Pancreas (tissue), 10 donors: Measurements from ENCODE around the gene PLCB2. TPM values are rescaled to one million over a fixed set of nuclear protein-coding genes. Genes with fewer than 3 reads are reported as not detected.
A peak's percentile ranks its signal among the peaks of the same experiment; 100 is the strongest.

Source experiments
- ATAC-seq, 4 donors: fragments of 200-7000 bp; cut with Tn5 transposase; one replicate each; pipeline versions ENCODE4 v1.8.0 to v1.9.1; 2020; ENCODE audit warnings: mild to moderate bottlenecking in 4 of 4, moderate library complexity in 4 of 4
- DNase-seq, 6 donors: peaks; one replicate each; pipeline ENCODE4 v3.0.0-alpha.2; 2020
- FAIRE-seq: peaks from 2 replicates; lab custom pipeline; 2012; peaks lifted over from hg19 to GRCh38; lab: Jason Lieb, UNC
- H3K27ac ChIP-seq, 4 donors: fragments of 200-600 bp; sonication (generic); 1 replicate in 3 of 4; 2 replicates in 1 of 4; pipeline versions ENCODE4 v1.5.0 to v1.8.0; 2020
- H3K27me3 ChIP-seq, 4 donors: fragments of 200-600 bp; one replicate each; pipeline ENCODE4 v1.8.0; 2021
- H3K36me3 ChIP-seq, 3 donors: fragments of 200-600 bp; sonication (generic) in 1 of 3; one replicate each; pipeline versions ENCODE4 v1.5.0 to v1.8.0; 2020 to 2021
- H3K4me1 ChIP-seq, 3 donors: fragments of 200-600 bp; one replicate each; pipeline ENCODE4 v1.8.0; 2021
- H3K4me3 ChIP-seq, 4 donors: fragments of 200-600 bp; sonication (generic) in 2 of 4; one replicate each; pipeline versions ENCODE4 v1.5.0 to v1.8.0; 2020 to 2021
- H3K9me3 ChIP-seq, 4 donors: fragments of 200-600 bp; one replicate each; pipeline ENCODE4 v1.8.0; 2021
- WGBS, 2 donors: extraction: QIAGEN DNeasy Blood & Tissue Kit; methylation state at CpG; one replicate each; pipeline ENCODE4 v1.1.7; 2013; 5-methylcytosine and 5-hydroxymethylcytosine counted together
- intact Hi-C, 3 donors: fragments of 100-400 bp; cut with DNase I; formaldehyde crosslinking; loops; one replicate each; pipeline versions ENCODE4 v1.11.1 to v1.14.2; 2022
- polyA plus RNA-seq, 2 donors: library from polyadenylated mRNA; stranded (reverse); fragments of 200-250 nt; gene quantifications; one replicate each; pipeline ENCODE4 v1.2.3, GENCODE V29; 2013
- total RNA-seq, 6 donors: library from RNA; stranded (reverse); fragmentation: NEBNext Ultra II Directional in 4 of 6; extraction: Animal tissue kit (Norgen Biotek cat#: 25700) in 4 of 6; gene quantifications; one replicate each; pipeline versions ENCODE4 v1.2.1 to v1.2.4, GENCODE V29; 2021 to 2023
- TF ChIP-seq, protein P1 (sequence below), 4 donors: fragments of 200-600 bp; sonication (generic) in 3 of 4; IDR thresholded peaks; one replicate each; pipeline versions ENCODE4 v1.5.0 to v1.8.0; 2021; ENCODE audit warnings: antibody characterized with exemption in 4 of 4
- donor health status: healthy with polysubstance abuse.
- donor health status: DM: no; HTN: no; CAD: no; lungs with moderate emphysema.
- donor health status: DM: no; HTN: no; CAD: no.
- donor health status: control.
- donor health status: control.
- donor health status: Bipolar disorder and iron deficiency.
- donor health status: DM: yes; HTN: yes; CAD: no.
- donor health status: DM: no; HTN: no; CAD: no.
- donor health status: DM: no; HTN: no; CAD: no.
- donor health status: DM: yes; HTN: yes; CAD: no.

PLCB2 gene
- total and polyA plus RNA-seq, 8 donors, result 0.94 to 23.5 (median 5.7) TPM

DNA sequence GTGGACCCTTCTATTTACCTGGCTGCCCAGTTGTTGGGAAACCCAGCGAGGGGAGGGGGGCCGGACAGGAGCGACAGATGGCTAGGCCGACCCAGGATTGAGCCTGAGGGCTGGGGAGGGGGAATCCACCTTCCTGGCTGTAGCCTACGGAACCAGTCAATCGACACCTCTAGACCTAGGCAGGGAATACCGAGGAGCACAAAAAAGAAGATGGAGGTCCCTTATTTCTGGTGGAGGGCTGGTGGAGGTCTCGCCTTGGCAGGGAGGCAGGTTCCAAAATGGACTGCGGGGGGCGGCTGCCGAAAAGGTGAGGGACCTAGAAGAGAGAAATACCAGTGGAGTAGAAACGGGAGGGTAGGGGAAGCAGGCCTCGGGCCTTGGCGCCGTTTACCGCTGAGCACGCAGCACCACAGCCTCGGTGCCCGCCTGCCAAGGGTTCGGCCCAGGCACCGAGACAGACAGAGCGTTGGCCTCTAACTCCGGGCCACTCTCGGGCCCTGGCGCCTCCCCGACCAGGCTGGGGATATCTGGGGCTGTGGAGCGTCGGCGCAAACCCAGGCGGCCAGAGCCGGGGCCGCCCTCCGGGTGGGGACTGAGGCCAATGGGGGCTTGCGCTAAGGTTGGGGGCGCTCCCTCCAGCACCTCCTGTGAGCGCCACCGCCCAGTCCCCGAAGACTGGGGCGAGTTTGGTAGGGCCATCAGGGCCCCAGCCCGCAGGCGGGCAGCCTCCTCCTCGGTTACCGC is 26.5 kb downstream of the PLCB2 start:
- no peak for FAIRE-seq
- no peak overlapping the region for H3K27ac ChIP-seq
- no peaks in the 10 kb centered on the region for H3K36me3 ChIP-seq
- peak overlapping the region in 1 of 4 donors; percentile 52 for H3K4me3 ChIP-seq
- peaks cover 0 to 5% (median 2%) of the 10 kb centered on the region in 4 donors for H3K27me3 ChIP-seq
- H3K9me3 ChIP-seq, result no peaks in the 10 kb centered on the region
- 67 to 72% methylated on average over 36 to 43 of the region's 43 CpGs for WGBS, 2 donors
- H3K4me1 ChIP-seq, result peaks cover 0 to 11% (median 6%) of the 10 kb centered on the region in 3 donors
- no peak for ATAC-seq
- TF ChIP-seq, protein P1, sequence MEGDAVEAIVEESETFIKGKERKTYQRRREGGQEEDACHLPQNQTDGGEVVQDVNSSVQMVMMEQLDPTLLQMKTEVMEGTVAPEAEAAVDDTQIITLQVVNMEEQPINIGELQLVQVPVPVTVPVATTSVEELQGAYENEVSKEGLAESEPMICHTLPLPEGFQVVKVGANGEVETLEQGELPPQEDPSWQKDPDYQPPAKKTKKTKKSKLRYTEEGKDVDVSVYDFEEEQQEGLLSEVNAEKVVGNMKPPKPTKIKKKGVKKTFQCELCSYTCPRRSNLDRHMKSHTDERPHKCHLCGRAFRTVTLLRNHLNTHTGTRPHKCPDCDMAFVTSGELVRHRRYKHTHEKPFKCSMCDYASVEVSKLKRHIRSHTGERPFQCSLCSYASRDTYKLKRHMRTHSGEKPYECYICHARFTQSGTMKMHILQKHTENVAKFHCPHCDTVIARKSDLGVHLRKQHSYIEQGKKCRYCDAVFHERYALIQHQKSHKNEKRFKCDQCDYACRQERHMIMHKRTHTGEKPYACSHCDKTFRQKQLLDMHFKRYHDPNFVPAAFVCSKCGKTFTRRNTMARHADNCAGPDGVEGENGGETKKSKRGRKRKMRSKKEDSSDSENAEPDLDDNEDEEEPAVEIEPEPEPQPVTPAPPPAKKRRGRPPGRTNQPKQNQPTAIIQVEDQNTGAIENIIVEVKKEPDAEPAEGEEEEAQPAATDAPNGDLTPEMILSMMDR (IDR thresholded peaks at IDR 0.05), result no peak
- peak in 1 of 6 donors; percentile 24 for DNase-seq
- intact Hi-C loops, result loop anchor here in 2 of 3 donors (5.0 to 10.0 kb wide), 3 partner anchors 56 to 144 kb away; partner anchors contain the start of gene CCDC9B (in 1 of the 2)

DNA sequence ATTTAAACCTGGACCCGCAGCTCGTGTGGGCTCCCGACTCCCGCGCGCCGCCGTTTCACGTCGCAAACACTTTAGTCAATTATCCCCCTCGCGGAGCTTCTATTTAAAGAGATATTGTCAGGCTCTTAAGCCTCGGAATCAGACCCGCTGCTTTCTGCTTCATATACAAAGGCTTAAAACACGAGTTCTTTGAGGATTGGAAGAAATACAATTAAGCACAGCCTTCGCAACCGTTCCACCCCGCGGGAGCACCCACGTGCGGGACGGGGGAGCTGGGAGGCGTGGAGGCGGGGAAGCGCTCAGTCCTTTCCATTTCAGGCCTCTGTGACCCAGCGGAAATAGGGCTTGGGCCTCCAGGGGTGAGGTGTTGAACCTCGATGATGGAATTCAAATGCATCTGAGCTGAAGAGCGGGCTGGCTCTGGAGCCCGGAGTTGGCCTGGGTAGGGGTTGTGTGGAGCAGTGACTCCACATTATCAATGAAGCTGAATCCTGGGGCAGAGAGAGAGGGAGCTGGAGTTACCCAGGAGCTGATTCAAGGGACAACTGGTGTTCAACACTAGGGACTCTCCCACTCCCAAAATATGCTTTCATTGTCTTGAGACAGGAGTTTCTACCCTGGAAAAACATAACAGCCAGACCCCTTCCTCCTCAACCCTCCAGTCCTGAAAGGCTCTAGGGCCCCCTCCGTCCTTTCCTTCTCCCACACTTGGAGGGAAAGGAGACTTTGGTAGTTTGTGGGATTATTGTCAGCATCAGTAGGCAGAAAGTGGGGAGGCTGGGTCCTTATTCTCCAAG is 27.3 kb downstream of the PLCB2 start:
- no peaks in the 10 kb centered on the region for H3K36me3 ChIP-seq
- no peak for ATAC-seq
- H3K4me1 ChIP-seq, result peaks cover 0 to 11% (median 6%) of the 10 kb centered on the region in 3 donors
- no peaks in the 10 kb centered on the region for H3K9me3 ChIP-seq
- no peak overlapping the region for H3K4me3 ChIP-seq
- no peak for FAIRE-seq
- H3K27ac ChIP-seq, result no peak overlapping the region
- intact Hi-C loops, result loop anchor here in 2 of 3 donors (5.0 to 10.0 kb wide), 3 partner anchors 57 to 144 kb away; partner anchors contain the start of gene CCDC9B (in 1 of the 2)
- 65 to 72% methylated on average over 30 of the region's 30 CpGs for WGBS, 2 donors
- peak in 1 of 6 donors; percentile 23 for DNase-seq
- TF ChIP-seq, protein P1 (IDR thresholded peaks at IDR 0.05), result no peak
- peaks cover 0 to 5% (median 2%) of the 10 kb centered on the region in 4 donors for H3K27me3 ChIP-seq

DNA sequence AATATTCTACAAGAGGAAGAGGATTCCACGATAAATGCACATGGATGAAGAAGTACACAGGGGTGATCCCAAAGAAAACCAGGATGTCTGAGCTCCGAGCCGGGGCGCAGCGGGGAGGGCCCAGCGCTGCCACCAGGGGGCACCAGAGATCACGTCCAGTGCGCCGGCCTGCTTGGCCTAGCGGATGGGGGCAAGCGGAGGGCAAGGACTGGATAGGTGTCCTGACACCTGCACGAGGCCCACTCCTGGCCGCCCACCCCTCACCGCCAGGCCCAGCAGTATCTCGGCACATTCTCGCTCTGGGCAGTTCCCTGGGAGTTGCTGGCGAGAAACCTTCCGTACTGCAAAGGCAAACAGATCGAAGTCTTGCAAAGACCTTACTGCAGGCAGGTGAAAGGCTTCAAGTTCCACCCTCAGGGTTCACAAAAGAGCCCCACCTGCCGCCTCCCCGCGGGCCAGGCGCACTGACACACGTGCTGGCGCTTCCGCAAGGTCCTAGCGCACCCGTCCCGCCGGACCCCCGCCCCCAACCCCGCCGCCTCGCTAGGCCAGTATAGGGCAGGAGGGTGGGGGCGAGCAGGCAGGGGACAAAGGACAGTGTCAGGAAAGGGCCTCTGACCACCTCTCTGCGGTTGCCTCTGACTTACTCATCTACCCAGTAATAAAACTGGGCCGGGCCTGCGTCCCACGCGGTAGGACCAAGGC is 28.1 kb downstream of the PLCB2 start:
- FAIRE-seq (no peak), ATAC-seq (peak; percentile 64 to 79 (median 74)), DNase-seq (peak; percentile 60 to 98 (median 82))
- H3K4me3 ChIP-seq, result no peak overlapping the region
- WGBS, 2 donors, result 15 to 16% methylated on average over 39 to 40 of the region's 40 CpGs
- H3K9me3 ChIP-seq, result no peaks in the 10 kb centered on the region
- peaks cover 0 to 5% (median 2%) of the 10 kb centered on the region in 4 donors for H3K27me3 ChIP-seq
- intact Hi-C loops, result loop anchor here in 2 of 3 donors (5.0 to 10.0 kb wide), 4 partner anchors 58 to 148 kb away; partner anchors contain the start of gene CCDC9B (in 1 of the 2)
- no peaks in the 10 kb centered on the region for H3K36me3 ChIP-seq
- peaks cover 0 to 11% (median 6%) of the 10 kb centered on the region in 3 donors for H3K4me1 ChIP-seq
- H3K27ac ChIP-seq, result no peak overlapping the region
- TF ChIP-seq, protein P1 (IDR thresholded peaks at IDR 0.05), result peak; percentile 97 to 99 (median 98)

DNA sequence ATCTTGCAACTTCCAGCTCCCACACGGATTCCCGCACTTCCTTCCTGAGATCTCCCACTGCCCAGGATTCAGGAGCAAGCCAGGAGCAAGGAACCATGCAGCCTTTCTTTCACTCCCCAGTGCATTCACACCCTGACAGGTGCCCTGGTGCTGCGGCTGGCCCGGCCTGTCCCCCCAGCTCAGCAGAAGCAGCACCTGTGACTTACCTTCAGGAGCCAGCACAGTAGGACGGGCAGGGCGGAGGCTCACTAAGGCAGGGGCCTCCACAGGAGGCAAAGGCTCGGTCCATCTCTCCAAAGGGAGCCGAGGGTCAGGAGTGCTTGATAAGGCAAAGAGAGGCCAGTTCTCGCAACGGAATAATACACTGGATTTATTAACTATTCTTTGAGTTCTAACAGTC is 29.7 kb downstream of the PLCB2 start:
- FAIRE-seq (no peak), DNase-seq (no peak), ATAC-seq (no peak)
- intact Hi-C loops, result loop anchor here in 1 of 3 donors (5.0 kb wide), 1 partner anchor 149 kb away; no protein-coding TSS in a partner anchor
- 71 to 83% methylated on average over 10 of the region's 10 CpGs for WGBS, 2 donors
- H3K27ac ChIP-seq, result no peak overlapping the region
- no peak overlapping the region for H3K4me3 ChIP-seq
- H3K27me3 ChIP-seq, result peaks cover 0 to 4% (median 2%) of the 10 kb centered on the region in 4 donors
- TF ChIP-seq, protein P1 (IDR thresholded peaks at IDR 0.05), result no peak
- H3K36me3 ChIP-seq, result no peaks in the 10 kb centered on the region
- peaks cover 0 to 11% (median 3%) of the 10 kb centered on the region in 3 donors for H3K4me1 ChIP-seq
- no peaks in the 10 kb centered on the region for H3K9me3 ChIP-seq
